ENCODE data around the gene STUB1. TPM values are rescaled to one million over a fixed set of nuclear protein-coding genes. Genes with fewer than 3 reads are reported as not detected.

Gene STUB1
- total and polyA plus RNA-seq, 4 donors: 59.6 to 177 (median 140) TPM

DNA sequence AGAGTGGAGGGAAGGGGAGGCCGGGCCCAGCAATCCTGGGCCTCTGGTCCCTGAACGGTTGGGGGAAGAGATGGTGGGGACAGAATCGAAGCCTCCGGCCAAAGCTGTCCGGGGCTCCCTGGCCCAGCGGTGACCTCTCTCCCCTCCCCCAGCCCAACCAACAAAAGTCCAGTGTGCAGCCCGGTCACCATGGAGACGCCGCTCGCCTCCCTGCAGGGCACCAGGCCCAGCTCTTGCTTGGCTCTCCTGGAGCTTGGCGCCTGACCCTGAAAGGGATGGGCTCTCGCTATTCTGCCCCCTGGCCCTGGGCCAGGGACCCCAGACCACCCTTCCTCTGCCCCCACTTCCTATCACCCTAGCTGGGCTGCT, 36.0 kb downstream of the STUB1 start:
- 3% methylated on average over 9 of the region's 12 CpGs for WGBS (ENCODE audit: insufficient coverage)
- Histone ChIP-seq H3K36me3 (ENCODE audit: control insufficient read depth, insufficient read depth, low read length) (peaks cover 30% of the 10 kb centered on the region), H3K4me1 (ENCODE audit: control insufficient read depth, insufficient read depth, low read length) (peaks cover 74% of the 10 kb centered on the region), H3K27ac (ENCODE audit: low read depth, low read length) (peak overlapping the region; percentile 96), H3K4me3 (ENCODE audit: low read depth, low read length) (peak overlapping the region; percentile 59), H3K9me3 (ENCODE audit: control insufficient read depth, insufficient read depth, low read length) (no peaks in the 10 kb centered on the region), H3K27me3 (ENCODE audit: control insufficient read depth, insufficient read depth, low read length) (peaks cover 11% of the 10 kb centered on the region)
- DNase-seq (ENCODE audit: low read depth in 4 of 6, low spot score in 6 of 6): peak in 4 of 6 donors; percentile 69 to 93 (median 82)

DNA sequence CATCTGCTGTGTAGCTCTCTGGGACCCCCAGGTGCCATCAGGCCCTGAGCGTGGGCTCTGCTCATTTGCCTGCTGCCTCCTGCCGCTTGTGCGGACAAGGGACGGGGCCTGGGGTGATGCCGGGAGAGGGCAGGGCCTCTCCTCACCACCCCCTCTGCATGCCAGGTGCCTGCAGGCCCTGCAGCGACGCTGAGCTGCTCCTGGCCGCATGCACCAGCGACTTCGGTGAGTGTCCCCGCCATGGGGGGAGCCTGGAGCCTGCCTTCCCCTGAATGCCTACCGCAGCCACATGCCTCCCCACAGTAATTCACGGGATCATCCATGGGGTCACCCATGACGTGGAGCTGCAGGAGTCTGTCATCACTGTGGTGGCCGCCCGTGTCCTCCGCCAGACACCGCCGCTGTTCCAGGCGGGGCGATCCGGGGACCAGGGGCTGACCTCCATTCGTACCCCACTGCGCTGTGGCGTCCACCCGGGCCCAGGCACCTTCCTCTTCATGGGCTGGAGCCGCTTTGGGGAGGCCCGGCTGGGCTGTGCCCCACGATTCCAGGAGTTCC, 36.6 kb downstream of the STUB1 start:
- Histone ChIP-seq H3K27me3 (ENCODE audit: control insufficient read depth, insufficient read depth, low read length) (peaks cover 11% of the 10 kb centered on the region), H3K4me3 (ENCODE audit: low read depth, low read length) (peak overlapping the region; percentile 59), H3K4me1 (ENCODE audit: control insufficient read depth, insufficient read depth, low read length) (peaks cover 72% of the 10 kb centered on the region), H3K9me3 (ENCODE audit: control insufficient read depth, insufficient read depth, low read length) (no peaks in the 10 kb centered on the region), H3K36me3 (ENCODE audit: control insufficient read depth, insufficient read depth, low read length) (peaks cover 34% of the 10 kb centered on the region), H3K27ac (ENCODE audit: low read depth, low read length) (peak overlapping the region; percentile 96)
- 49% methylated on average over 24 of the region's 29 CpGs for WGBS (ENCODE audit: insufficient coverage)
- no peak for DNase-seq (ENCODE audit: low read depth in 4 of 6, low spot score in 6 of 6)

DNA sequence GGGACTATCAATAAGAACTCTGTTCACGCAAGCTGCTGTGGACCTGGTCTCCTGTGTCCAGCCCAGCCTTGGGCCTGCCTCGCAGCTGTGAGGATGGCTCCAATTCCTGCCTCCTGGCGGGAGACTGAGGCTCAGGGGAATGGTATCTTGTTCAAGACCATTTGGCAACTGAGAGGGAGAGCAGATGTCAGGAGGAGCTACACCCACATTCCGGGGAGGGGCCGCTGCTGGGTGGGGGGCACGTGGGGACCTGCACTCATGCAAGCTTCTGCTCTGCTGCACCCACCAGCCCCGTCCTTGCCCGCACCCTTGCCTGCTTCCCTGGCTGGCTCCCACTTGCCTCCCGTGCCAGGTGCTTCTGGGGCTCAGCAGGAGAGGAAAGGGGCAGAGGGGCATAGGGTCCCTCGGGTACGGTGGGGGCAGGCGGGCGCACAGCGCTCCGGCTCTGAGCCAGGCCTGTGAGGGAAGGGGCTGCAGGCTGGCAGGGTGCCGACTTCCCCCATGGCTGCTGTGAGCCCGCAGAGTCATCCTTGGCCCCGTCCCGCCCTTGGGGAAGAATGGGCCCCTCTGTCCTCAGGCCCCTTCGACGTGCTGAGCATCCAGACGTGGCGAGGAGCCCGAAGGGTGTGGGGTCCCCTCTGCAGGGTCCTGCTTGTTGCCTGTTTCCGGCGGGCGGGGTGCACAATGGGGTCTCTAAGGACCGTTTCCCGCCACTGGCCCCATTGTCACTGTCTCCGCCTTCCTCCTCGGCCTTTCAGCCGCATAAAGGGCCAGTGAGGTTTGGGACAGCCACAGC, 37.4 kb downstream of the STUB1 start:
- Histone ChIP-seq H3K9me3 (ENCODE audit: control insufficient read depth, insufficient read depth, low read length) (no peaks in the 10 kb centered on the region), H3K4me1 (ENCODE audit: control insufficient read depth, insufficient read depth, low read length) (peaks cover 76% of the 10 kb centered on the region), H3K4me3 (ENCODE audit: low read depth, low read length) (peak overlapping the region; percentile 59), H3K27ac (ENCODE audit: low read depth, low read length) (peak overlapping the region; percentile 96), H3K36me3 (ENCODE audit: control insufficient read depth, insufficient read depth, low read length) (peaks cover 42% of the 10 kb centered on the region), H3K27me3 (ENCODE audit: control insufficient read depth, insufficient read depth, low read length) (peaks cover 11% of the 10 kb centered on the region)
- 22% methylated on average over 32 of the region's 32 CpGs for WGBS (ENCODE audit: insufficient coverage)
- peak in 3 of 6 donors; percentile 72 to 91 (median 91) for DNase-seq (ENCODE audit: low read depth in 4 of 6, low spot score in 6 of 6)

DNA sequence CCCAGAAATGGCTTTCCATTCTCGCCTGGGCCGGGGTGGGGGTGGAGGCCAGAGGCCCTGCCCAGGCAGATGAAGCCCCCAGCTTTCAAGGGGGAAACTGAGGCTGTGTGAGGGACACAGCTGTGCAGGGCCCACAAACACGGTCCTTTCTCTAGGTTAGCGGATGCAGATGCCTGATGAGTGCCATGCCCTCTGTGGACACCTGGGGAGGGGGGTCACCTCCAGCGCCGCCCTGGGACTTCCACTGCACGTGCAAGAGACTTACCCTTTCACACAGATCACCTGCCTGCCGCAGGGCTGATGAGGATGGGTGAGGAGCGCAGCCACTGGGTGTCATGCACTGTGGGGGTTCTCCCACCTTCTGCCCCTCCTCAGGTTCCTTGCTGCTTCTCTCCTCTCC, 38.2 kb downstream of the STUB1 start:
- peaks cover 11% of the 10 kb centered on the region for H3K27me3 ChIP-seq (ENCODE audit: control insufficient read depth, insufficient read depth, low read length)
- peaks cover 84% of the 10 kb centered on the region for H3K4me1 ChIP-seq (ENCODE audit: control insufficient read depth, insufficient read depth, low read length)
- 63% methylated on average over 5 of the region's 9 CpGs for WGBS (ENCODE audit: insufficient coverage)
- no peak for DNase-seq (ENCODE audit: low read depth in 4 of 6, low spot score in 6 of 6)
- H3K4me3 ChIP-seq (ENCODE audit: low read depth, low read length): peak overlapping the region; percentile 59
- H3K27ac ChIP-seq (ENCODE audit: low read depth, low read length): peak overlapping the region; percentile 96
- H3K9me3 ChIP-seq (ENCODE audit: control insufficient read depth, insufficient read depth, low read length): no peaks in the 10 kb centered on the region
- peaks cover 49% of the 10 kb centered on the region for H3K36me3 ChIP-seq (ENCODE audit: control insufficient read depth, insufficient read depth, low read length)

DNA sequence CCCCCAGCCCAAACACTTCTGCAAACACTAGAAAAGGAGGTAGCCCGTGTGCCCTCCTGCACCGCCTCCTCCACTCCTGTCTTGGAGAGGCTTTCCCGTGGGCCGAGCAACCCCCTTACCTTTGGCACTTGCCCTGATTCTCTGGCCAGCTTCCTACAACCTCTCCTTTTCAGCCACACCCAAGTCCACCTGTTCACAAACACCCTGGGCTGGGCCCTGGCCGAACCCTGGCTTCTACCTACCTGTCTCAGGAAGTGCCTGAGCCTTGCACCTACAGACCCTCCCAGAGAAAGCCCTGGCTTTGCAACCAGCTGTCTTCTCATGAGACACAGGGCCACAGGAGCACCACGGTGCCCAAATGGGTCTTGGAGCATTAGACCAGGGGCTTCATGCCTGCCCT, 38.7 kb downstream of the STUB1 start:
- 81% methylated on average over 6 of the region's 6 CpGs for WGBS (ENCODE audit: insufficient coverage)
- Histone ChIP-seq H3K36me3 (ENCODE audit: control insufficient read depth, insufficient read depth, low read length) (peaks cover 54% of the 10 kb centered on the region), H3K9me3 (ENCODE audit: control insufficient read depth, insufficient read depth, low read length) (no peaks in the 10 kb centered on the region), H3K4me1 (ENCODE audit: control insufficient read depth, insufficient read depth, low read length) (peaks cover 82% of the 10 kb centered on the region), H3K27me3 (ENCODE audit: control insufficient read depth, insufficient read depth, low read length) (peaks cover 11% of the 10 kb centered on the region), H3K4me3 (ENCODE audit: low read depth, low read length) (no peak overlapping the region), H3K27ac (ENCODE audit: low read depth, low read length) (peak overlapping the region; percentile 96)
- DNase-seq (ENCODE audit: low read depth in 4 of 6, low spot score in 6 of 6): no peak

DNA sequence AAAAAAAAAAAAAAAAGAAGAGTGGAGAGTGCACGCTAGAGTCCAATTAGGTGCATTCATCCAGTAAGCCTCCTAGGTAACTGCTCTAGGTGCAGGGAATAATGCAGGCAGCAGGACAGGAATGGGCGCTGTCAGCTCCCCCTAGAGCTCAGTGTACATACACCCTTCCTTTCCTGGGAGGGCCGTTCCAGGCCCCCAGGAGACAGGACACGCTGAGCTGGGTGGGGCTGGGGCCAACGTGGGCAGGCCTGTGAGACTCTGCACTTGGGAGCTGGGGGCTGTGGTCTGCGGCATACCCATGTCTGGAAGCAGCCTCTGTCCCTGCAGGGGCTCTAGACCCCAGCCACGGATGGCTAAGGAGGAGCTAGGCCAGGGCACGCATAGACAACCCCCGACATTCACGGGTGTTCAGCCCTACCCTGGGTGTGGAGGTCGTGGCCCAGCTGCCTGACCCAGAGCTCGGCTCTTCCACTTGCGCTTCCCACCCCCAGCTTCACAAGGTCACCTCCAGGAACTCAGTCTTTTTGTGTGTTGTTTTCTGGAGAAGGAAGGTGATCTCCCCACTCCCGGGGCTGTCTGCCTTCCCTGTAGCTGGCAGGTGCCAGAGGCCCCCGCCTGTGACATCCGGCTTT, 39.7 kb downstream of the STUB1 start:
- Histone ChIP-seq H3K4me3 (ENCODE audit: low read depth, low read length) (peak overlapping the region; percentile 71), H3K9me3 (ENCODE audit: control insufficient read depth, insufficient read depth, low read length) (no peaks in the 10 kb centered on the region), H3K27me3 (ENCODE audit: control insufficient read depth, insufficient read depth, low read length) (peaks cover 11% of the 10 kb centered on the region), H3K36me3 (ENCODE audit: control insufficient read depth, insufficient read depth, low read length) (peaks cover 64% of the 10 kb centered on the region), H3K27ac (ENCODE audit: low read depth, low read length) (peak overlapping the region; percentile 96), H3K4me1 (ENCODE audit: control insufficient read depth, insufficient read depth, low read length) (peaks cover 76% of the 10 kb centered on the region)
- 3% methylated on average over 12 of the region's 16 CpGs for WGBS (ENCODE audit: insufficient coverage)
- DNase-seq (ENCODE audit: low read depth in 4 of 6, low spot score in 6 of 6): peak in 2 of 6 donors; percentile 43 to 49

DNA sequence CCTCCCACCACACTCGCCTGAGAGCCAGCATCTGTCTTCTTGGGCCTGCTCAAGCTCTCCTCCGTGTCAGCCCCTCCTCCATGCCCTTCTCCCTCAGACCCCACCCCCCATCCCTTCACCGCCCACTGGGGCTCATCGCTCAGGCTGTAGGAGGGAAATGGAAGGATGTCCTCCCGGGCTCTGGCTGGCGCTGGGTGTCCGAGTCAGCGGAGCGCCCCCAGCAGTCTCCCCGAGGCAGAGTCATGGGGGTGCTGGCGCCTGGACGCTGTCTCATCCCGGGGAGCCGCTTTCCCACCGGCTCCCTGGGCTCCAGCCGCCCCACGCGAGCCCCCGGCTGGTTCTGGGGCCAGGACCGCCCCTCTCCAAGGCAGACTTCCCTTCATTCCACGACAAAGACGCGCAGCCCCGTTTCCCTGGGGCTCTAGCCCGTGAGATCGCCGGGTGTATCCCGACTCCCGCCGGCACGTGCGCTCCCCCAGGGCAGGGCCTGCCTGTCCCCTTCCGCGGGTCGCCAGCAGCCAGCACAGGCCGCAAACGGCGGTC, 40.3 kb downstream of the STUB1 start:
- peaks cover 70% of the 10 kb centered on the region for H3K36me3 ChIP-seq (ENCODE audit: control insufficient read depth, insufficient read depth, low read length)
- no peaks in the 10 kb centered on the region for H3K9me3 ChIP-seq (ENCODE audit: control insufficient read depth, insufficient read depth, low read length)
- H3K27me3 ChIP-seq (ENCODE audit: control insufficient read depth, insufficient read depth, low read length): peaks cover 11% of the 10 kb centered on the region
- 0% methylated on average over 37 of the region's 38 CpGs for WGBS (ENCODE audit: insufficient coverage)
- DNase-seq (ENCODE audit: low read depth in 4 of 6, low spot score in 6 of 6): peak in 3 of 6 donors; percentile 73 to 93 (median 91)
- H3K27ac ChIP-seq (ENCODE audit: low read depth, low read length): peak overlapping the region; percentile 96
- H3K4me1 ChIP-seq (ENCODE audit: control insufficient read depth, insufficient read depth, low read length): peaks cover 82% of the 10 kb centered on the region
- H3K4me3 ChIP-seq (ENCODE audit: low read depth, low read length): peak overlapping the region; percentile 71

DNA sequence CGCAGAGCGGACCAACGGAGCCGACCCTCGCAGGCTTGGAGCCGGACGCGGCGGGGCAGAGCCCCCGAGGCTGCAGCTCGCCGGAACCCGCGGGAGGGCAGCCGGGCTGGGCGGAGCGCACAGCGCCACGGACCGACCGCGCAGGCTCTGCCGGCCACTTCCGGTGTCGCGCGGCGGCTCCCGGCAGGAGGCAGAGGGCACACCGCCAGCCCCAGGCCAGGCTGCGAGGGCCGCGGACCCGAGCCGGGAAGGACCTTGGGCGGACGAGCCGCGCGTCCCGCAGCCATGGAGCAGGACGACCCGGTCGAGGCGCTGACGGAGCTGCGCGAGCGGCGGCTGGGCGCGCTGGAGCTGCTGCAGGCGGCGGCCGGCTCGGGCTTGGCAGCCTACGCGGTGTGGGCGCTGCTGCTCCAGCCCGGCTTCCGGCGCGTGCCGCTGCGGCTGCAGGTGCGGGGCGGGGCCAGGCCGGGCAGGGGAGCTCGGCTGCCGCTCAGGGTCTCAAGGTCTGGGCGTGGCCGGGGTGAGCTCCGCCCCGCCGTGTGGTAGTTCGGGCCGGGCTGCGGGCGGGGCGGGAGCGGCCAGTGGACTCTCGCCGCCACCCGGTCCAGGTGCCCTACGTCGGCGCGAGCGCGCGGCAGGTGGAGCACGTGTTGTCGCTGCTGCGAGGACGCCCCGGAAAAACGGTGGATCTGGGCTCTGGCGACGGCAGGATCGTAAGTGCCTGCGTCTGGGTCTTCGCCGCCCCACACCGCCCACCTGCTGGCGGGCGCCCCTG, 41.0 kb downstream of the STUB1 start, which contains the start of gene ANTKMT:
Gene ANTKMT, plus strand, starts transcription at position 157 of the 775 bp plus-strand sequence. Its CDS starts 129 bp downstream, at position 286.
- H3K27ac ChIP-seq (ENCODE audit: low read depth, low read length): peak within 1 kb of the TSS; percentile 96
- no peaks in the 10 kb centered on the region for H3K9me3 ChIP-seq (ENCODE audit: control insufficient read depth, insufficient read depth, low read length)
- peak in 4 of 6 donors; percentile 61 to 92 (median 83) for DNase-seq (ENCODE audit: low read depth in 4 of 6, low spot score in 6 of 6)
- peaks cover 70% of the 10 kb centered on the region for H3K36me3 ChIP-seq (ENCODE audit: control insufficient read depth, insufficient read depth, low read length)
- WGBS (ENCODE audit: insufficient coverage): 5% methylated on average over 106 of the region's 106 CpGs
- H3K4me1 ChIP-seq (ENCODE audit: control insufficient read depth, insufficient read depth, low read length): peaks cover 82% of the 10 kb centered on the region
- H3K27me3 ChIP-seq (ENCODE audit: control insufficient read depth, insufficient read depth, low read length): peaks cover 6% of the 10 kb centered on the region
- H3K4me3 ChIP-seq (ENCODE audit: low read depth, low read length): peak within 1 kb of the TSS; percentile 71

Measured in spinal cord (tissue), 10 donors.